PFSK-1 (cell line): ENCODE data around the gene SMIM30.

Experiments used
- TF ChIP-seq, protein P1 (sequence below), 2 experiments: IDR thresholded peaks; 2 replicates each; pipeline versions ENCODE4 v1.6.1 to v1.8.0; 2011 to 2012; ENCODE audit warnings: low read depth in 2 of 2, low read length in 2 of 2, control low read depth in 1 of 2, inconsistent platforms in 1 of 2, mild to moderate bottlenecking in 1 of 2, moderate library complexity in 1 of 2; ENCODE audit not compliant: insufficient read depth in 1 of 2

The SMIM30 gene

DNA sequence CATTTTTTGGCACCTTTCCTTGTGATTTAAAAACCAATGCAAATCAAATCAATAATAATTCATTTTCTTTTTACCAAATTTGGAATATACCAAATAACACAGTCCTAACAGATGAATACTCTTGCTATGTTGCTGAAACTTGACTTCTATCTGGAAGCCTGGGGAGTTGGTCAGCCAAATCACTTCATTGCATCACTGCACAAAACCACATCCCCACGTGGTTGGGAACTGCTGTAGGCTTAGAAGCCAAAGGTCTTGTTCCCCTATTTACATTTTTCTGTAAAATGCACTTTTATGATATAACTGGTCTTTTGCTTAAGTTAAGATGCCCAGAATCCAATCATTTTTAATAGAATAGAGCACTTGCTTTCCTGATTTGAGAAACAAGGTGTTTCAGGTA lies 46.9 kb downstream of the SMIM30 start:
- TF ChIP-seq, protein P1, sequence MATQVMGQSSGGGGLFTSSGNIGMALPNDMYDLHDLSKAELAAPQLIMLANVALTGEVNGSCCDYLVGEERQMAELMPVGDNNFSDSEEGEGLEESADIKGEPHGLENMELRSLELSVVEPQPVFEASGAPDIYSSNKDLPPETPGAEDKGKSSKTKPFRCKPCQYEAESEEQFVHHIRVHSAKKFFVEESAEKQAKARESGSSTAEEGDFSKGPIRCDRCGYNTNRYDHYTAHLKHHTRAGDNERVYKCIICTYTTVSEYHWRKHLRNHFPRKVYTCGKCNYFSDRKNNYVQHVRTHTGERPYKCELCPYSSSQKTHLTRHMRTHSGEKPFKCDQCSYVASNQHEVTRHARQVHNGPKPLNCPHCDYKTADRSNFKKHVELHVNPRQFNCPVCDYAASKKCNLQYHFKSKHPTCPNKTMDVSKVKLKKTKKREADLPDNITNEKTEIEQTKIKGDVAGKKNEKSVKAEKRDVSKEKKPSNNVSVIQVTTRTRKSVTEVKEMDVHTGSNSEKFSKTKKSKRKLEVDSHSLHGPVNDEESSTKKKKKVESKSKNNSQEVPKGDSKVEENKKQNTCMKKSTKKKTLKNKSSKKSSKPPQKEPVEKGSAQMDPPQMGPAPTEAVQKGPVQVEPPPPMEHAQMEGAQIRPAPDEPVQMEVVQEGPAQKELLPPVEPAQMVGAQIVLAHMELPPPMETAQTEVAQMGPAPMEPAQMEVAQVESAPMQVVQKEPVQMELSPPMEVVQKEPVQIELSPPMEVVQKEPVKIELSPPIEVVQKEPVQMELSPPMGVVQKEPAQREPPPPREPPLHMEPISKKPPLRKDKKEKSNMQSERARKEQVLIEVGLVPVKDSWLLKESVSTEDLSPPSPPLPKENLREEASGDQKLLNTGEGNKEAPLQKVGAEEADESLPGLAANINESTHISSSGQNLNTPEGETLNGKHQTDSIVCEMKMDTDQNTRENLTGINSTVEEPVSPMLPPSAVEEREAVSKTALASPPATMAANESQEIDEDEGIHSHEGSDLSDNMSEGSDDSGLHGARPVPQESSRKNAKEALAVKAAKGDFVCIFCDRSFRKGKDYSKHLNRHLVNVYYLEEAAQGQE (IDR thresholded peaks at IDR 0.05; ENCODE audit: insufficient read depth in 1 of 2, low read depth in 2 of 2, low read length in 2 of 2) = no peak
